Activated naive CD8-positive, alpha-beta T cell treated with anti-CD3 and anti-CD28 coated beads, Interleukin-2, amount 10 ng/mL, durations not matched to agents 7 days and 5 days (primary cell): Measurements from ENCODE around the gene GJD3. TPM values are rescaled to one million over a fixed set of nuclear protein-coding genes. Genes with fewer than 3 reads are reported as not detected.

Experiments
- ATAC-seq: fragments of 150-1000 bp; cut with Tn5 transposase; one replicate; pipeline ENCODE4 v1.10.0; 2021; ENCODE audit warnings: low read depth, moderate library complexity
- POLR2A ChIA-PET: fragments of 350-600 bp; sonication (Branson Sonifier 250); formaldehyde crosslinking; loops from one replicate; lab custom pipeline; 2021; ENCODE audit warnings: antibody characterized with exemption; lab: Charles Lee
- DNase-seq: peaks from one replicate; pipeline ENCODE4 v3.0.0; 2021
- H3K27ac Mint-ChIP-seq: one replicate; pipeline ENCODE4 v1.8.0; 2022; ENCODE audit warnings: mild to moderate bottlenecking, mixed read lengths
- H3K27me3 Mint-ChIP-seq: one replicate; pipeline ENCODE4 v1.8.0; 2022; ENCODE audit warnings: mild to moderate bottlenecking, moderate library complexity, mixed read lengths
- H3K36me3 Mint-ChIP-seq: one replicate; pipeline ENCODE4 v1.8.0; 2021; ENCODE audit warnings: mild to moderate bottlenecking, mixed read lengths
- H3K4me1 Mint-ChIP-seq: one replicate; pipeline ENCODE4 v1.8.0; 2021; ENCODE audit warnings: mixed read lengths
- H3K4me3 Mint-ChIP-seq: one replicate; pipeline ENCODE4 v1.8.0; 2022; ENCODE audit warnings: mild to moderate bottlenecking, moderate library complexity, mixed read lengths
- H3K9me3 Mint-ChIP-seq: one replicate; pipeline ENCODE4 v1.8.0; 2021; ENCODE audit warnings: mixed read lengths
- total RNA-seq, 2 experiments: library from RNA; stranded (reverse); gene quantifications; one replicate each; pipeline ENCODE4 v1.2.3, GENCODE V29; 2021

The GJD3 gene
- total RNA-seq, 2 experiments from 2014 or later: 0.48 TPM; not detected in 1

DNA sequence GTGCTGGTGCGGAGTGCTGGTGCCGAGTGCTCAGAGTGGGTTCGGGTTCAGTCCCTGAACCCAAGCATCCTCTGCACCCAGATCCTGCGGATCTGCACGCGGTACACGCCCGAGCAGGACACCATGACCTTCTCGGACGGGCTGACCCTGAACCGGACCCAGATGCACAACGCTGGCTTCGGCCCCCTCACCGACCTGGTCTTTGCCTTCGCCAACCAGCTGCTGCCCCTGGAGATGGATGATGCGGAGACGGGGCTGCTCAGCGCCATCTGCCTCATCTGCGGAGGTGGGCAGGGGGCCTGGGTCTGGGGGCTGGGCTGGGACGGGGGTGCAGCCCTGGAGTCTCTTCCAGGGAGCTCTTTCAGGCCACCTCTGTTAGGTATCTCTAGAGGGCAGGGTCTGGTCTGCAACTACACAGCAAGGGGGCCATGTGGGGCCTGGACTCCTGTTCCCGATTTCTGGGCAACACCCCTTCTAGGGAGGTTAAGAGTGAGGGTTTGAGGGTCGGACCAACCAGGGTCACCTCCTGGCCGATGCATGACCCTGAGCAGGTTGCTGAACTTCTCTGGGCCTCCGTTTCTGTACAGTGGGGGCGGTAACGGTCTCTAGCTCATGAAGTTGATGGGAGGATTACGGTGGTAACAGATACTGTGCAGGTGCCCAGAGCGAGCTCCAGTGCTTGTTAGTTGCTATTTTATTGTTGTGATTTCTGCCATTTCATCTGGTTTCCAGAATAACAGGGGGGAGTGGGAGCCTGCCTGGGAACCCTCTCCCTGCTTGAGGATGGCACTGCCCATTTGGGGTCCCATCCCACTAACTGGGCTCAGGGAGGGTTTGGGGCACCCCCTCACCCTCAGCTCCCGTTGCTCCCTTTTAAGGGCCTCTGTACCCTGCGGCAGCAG lies 10.1 kb downstream of the GJD3 start:
- POLR2A ChIA-PET: interaction anchor here (0.6 to 2.7 kb wide), 10 partner anchors 31 to 179 kb away, joined by 3 to 9 read pairs (median 4); partner anchors contain the start of gene CDC6
- ATAC-seq: no peak
- H3K4me3 Mint-ChIP-seq: no peak overlapping the region
- no peaks in the 10 kb centered on the region for H3K27me3 Mint-ChIP-seq
- DNase-seq: no peak
- peak overlapping the region; percentile 30 for H3K27ac Mint-ChIP-seq
- peaks cover 21% of the 10 kb centered on the region for H3K4me1 Mint-ChIP-seq
- H3K36me3 Mint-ChIP-seq: peaks cover 15% of the 10 kb centered on the region
- no peaks in the 10 kb centered on the region for H3K9me3 Mint-ChIP-seq

DNA sequence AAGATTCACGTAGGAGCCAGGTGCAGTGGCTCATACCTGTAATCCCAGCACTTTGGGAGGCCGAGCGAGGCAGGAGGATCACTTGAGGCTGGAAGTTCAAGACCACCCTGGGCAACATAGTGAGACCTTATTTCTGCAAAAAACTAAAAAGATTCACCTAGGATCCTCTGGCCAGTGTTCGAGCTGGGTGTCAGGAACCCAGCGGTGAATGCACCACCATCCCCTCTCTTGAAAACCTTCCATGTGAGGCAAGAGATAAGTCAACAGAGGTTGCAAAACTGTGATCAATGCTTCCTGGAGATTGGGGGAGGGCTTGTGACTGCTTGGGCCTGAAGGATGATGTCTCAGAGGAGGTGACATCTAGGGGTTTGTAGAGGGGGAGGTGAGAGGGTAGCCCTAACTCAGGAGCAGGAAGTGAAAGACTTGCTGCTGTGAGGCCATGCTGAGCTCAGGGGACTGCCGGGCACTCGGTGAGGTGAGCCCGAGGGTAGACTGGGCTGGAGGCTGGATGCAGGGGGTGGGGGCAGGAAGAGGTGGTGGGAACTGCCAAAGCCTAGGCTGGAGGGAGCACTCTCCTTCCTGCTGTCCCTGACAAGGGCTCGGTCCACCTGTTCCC lies 11.7 kb downstream of the GJD3 start:
- H3K4me3 Mint-ChIP-seq: peak overlapping the region; percentile 15
- ATAC-seq (peak; percentile 54), DNase-seq (no peak)
- peaks cover 19% of the 10 kb centered on the region for H3K36me3 Mint-ChIP-seq
- POLR2A ChIA-PET: interaction anchor here (0.7 to 2.2 kb wide), 5 partner anchors 30 to 63 kb away, joined by 3 to 17 read pairs (median 4); partner anchors contain the start of gene RARA
- H3K27me3 Mint-ChIP-seq: no peaks in the 10 kb centered on the region
- peaks cover 24% of the 10 kb centered on the region for H3K4me1 Mint-ChIP-seq
- H3K9me3 Mint-ChIP-seq: no peaks in the 10 kb centered on the region
- peak overlapping the region; percentile 82 for H3K27ac Mint-ChIP-seq

DNA sequence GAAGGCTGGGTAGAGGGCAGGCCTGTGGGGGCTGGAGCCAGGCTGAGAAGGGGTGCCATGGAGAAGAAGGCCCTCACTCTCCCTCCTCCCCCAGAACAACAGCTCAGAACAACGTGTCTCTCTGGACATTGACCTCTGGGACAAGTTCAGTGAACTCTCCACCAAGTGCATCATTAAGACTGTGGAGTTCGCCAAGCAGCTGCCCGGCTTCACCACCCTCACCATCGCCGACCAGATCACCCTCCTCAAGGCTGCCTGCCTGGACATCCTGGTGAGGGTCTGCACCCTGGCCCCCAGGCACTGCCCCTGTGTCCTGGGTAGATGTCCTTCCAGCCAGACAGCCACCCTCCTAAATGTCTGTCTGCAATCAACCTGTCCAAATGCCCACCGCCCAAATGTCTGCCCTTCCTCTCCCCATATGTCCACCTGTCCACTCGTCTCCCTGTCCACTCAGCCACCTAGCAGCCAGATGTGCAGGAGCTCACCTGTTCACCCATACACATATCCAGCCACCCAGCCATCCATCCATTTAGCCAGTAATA lies 12.2 kb downstream of the GJD3 start:
- H3K27ac Mint-ChIP-seq: peak overlapping the region; percentile 82
- H3K9me3 Mint-ChIP-seq: no peaks in the 10 kb centered on the region
- ATAC-seq (no peak), DNase-seq (no peak)
- no peaks in the 10 kb centered on the region for H3K27me3 Mint-ChIP-seq
- peaks cover 29% of the 10 kb centered on the region for H3K4me1 Mint-ChIP-seq
- POLR2A ChIA-PET: interaction anchor here (1.0 to 2.2 kb wide), 6 partner anchors 29 to 188 kb away, joined by 3 to 17 read pairs (median 4); partner anchors contain the start of gene RARA
- H3K4me3 Mint-ChIP-seq: peak overlapping the region; percentile 15
- H3K36me3 Mint-ChIP-seq: peaks cover 19% of the 10 kb centered on the region

DNA sequence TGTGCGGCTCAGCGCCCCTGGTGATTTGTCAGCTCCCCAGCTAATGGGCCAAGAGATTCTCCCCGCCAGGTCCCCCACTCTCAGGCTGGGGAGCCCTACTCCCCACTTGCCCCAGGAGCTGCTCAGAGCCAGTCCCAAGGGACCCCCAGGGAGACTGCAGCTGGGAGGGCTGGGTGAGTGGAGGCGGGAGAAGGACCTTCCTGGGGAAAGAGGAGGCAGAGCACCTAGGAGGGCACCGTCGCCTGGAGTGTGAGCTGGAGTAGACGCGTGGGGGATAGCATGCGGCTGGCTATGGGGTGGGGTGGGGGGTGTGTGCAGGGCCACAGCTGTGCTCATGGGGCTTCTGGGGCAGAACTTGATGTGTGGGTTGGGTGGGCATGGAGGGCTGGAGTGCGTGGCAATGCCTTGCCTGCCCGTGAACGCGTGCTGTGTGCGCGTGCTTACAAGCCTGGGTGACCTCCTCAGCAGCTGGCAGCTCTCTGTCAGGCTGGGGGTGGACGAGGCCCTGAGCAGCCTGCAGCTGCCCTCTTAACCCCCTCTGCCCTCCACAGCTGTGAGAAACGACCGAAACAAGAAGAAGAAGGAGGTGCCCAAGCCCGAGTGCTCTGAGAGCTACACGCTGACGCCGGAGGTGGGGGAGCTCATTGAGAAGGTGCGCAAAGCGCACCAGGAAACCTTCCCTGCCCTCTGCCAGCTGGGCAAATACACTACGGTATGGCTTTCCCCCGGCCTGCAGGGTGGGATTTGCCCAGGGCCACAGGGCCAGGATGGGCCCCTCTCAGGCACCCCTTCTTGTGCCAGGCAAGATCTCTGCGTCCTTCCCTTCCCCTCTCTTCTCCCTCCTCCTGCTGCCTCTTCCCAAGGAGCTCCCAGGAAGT lies 12.9 kb downstream of the GJD3 start:
- DNase-seq (no peak), ATAC-seq (no peak)
- Mint-ChIP-seq H3K9me3 (no peaks in the 10 kb centered on the region), H3K27ac (peak overlapping the region; percentile 82), H3K4me1 (peaks cover 35% of the 10 kb centered on the region), H3K27me3 (no peaks in the 10 kb centered on the region), H3K36me3 (peaks cover 19% of the 10 kb centered on the region), H3K4me3 (no peak overlapping the region)
- POLR2A ChIA-PET: interaction anchor here (1.0 to 2.2 kb wide), 5 partner anchors 28 to 189 kb away, joined by 3 to 17 read pairs (median 3); partner anchors contain the start of gene RARA

DNA sequence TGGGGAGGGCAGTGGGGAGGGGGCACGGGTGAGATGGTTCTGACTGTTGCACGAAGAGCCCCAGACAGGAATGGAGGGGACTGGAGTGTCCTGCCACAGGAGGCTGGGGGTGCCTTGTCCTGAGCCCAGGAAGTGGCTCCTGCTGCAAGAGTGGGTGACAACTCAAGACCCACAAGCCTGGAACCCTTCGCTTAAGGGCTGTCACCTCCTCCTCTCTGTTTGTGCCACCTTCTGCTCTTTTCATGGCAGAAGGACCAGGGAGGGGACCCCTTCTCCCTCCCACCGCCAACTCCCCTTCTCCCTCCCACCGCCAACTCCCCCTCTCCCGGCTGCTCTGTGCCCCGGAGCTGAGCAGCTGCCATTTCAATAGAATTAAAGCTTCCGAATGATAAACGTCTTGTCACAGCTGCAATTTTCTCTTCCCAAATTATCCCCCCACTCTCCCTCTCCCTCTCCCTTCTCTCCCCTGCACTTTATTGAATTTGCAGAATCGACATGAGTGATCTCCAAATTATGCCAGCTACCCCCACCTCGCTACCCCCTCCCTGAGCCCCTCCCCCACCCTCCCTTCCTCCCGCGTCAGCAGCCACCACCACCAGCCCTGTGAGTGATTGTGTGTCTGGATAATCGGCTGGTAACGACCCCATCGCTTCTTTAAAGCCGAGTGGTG lies 13.7 kb downstream of the GJD3 start:
- no peak for DNase-seq

DNA sequence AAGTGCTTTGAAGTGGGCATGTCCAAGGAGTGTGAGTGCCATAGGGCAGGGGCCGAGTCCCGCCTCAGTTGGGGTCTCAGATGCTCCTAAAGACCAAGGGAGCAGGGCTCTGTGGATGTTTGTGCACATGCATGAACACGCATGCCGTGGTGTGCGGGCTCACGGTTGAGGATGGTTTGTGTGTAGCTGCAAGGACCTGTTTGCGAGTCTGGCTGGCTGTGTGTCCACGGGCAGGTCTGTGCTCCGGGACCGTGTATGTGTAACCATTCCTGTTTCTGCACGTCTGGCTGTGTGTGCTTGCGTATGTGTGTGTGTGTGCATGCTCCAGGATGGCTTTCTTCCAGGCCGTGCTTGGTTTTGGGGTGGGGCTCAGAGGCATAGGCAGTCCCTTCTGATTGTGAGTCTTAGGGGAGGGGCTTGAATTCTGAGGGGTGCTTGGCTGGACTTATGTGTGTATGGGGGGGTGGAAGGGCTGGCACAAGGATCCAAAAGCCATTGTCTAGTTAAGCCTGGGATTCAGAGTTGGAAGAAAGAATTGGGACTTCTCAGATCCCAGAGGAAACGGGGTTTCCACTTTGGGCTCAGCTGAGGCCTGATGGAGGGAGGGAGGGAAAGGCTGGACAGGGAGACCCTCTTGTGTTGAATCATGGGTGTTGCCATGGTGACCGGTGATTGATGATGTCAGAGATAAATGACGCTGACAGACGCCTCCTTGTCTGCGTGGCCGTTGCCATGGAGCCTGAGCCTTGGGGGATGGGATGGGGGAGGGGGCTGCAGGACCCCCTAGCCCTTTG lies 14.4 kb downstream of the GJD3 start:
- Mint-ChIP-seq H3K36me3 (peaks cover 17% of the 10 kb centered on the region), H3K27me3 (no peaks in the 10 kb centered on the region), H3K27ac (peak overlapping the region; percentile 70), H3K4me1 (peaks cover 43% of the 10 kb centered on the region), H3K9me3 (no peaks in the 10 kb centered on the region), H3K4me3 (no peak overlapping the region)
- POLR2A ChIA-PET: no interaction called here
- ATAC-seq: no peak
- DNase-seq: no peak

More for the DNA sequence above, 13.7 kb downstream of the GJD3 start:
- ATAC-seq: no peak
- no peak overlapping the region for H3K27ac Mint-ChIP-seq
- peaks cover 19% of the 10 kb centered on the region for H3K36me3 Mint-ChIP-seq
- POLR2A ChIA-PET: interaction anchor here (1.0 to 2.2 kb wide), 2 partner anchors 28 to 190 kb away, joined by 3 to 17 read pairs; no protein-coding TSS in a partner anchor
- H3K4me3 Mint-ChIP-seq: no peak overlapping the region
- no peaks in the 10 kb centered on the region for H3K27me3 Mint-ChIP-seq
- H3K9me3 Mint-ChIP-seq: no peaks in the 10 kb centered on the region
- peaks cover 39% of the 10 kb centered on the region for H3K4me1 Mint-ChIP-seq

DNA sequence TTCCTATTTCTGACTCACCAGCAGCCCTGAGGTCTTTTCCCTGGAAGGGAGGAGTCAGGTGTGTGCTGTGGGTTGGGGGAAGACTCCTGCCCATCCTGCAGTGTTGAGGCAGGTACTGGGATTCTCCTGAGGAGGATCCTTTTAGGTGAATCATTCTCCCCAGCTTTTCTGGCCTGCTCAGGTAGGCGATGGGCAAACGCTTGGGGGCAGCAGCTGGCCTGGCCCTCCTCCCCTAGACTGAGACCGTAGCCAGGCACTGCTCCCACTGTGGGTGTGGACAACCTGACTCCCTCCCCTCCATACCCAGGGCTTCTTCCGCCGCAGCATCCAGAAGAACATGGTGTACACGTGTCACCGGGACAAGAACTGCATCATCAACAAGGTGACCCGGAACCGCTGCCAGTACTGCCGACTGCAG lies 15.1 kb downstream of the GJD3 start:
- no peak for DNase-seq
- POLR2A ChIA-PET: no interaction called here
- H3K27ac Mint-ChIP-seq: peak overlapping the region; percentile 73
- no peaks in the 10 kb centered on the region for H3K27me3 Mint-ChIP-seq
- peaks cover 19% of the 10 kb centered on the region for H3K36me3 Mint-ChIP-seq
- no peak for ATAC-seq
- peaks cover 49% of the 10 kb centered on the region for H3K4me1 Mint-ChIP-seq
- H3K4me3 Mint-ChIP-seq: no peak overlapping the region
- no peaks in the 10 kb centered on the region for H3K9me3 Mint-ChIP-seq

DNA sequence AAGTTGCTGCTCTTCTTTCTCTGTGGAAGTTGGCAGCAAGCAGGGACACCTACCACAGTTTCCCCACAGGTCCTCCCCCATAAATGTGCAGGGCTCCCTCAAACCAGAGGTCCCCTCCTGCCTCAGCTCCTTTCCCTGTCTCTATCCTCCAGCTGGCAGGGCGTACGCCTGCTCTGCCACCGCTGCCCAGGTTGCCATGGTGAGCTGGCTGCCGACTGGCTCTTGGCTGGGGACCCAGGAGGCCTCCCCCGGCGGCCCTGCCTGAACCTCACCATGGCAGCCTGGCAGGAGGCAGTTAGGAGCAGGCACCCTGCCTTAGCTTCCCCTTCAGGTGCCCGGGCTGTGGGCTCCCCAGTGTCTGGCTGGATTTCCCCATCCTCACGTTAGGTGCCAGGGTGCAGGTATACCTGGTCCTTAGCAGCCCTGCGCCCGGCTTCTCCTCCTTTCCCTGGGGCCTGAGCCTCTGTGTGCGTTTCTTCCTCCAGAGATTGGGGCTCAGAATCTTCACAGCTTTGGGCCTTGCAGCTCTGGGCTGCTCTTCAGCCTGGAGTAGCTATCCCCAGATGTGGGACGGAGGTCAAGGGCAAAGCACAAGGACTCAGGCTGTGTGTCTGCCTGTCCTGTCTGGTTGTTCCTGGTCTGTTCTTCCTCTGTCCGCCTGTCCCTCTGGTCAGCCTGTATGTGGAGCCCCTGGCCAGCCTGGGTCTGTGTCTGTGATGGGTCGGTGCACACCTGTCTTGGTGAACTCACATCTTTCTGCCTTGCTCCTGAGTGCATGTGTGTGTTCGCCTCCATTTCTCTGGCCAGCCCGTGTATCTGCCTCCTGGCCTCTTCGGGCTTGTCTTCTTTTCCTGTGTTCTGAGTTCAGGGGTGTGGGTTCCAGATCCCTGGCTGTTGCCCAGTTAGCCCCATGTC lies 15.7 kb downstream of the GJD3 start:
- POLR2A ChIA-PET: interaction anchor here (0.9 kb wide), 1 partner anchor 60 kb away, joined by 4 read pairs; no protein-coding TSS in a partner anchor
- DNase-seq: no peak
- H3K36me3 Mint-ChIP-seq: peaks cover 17% of the 10 kb centered on the region
- peak overlapping the region; percentile 73 for H3K27ac Mint-ChIP-seq
- ATAC-seq: no peak
- no peaks in the 10 kb centered on the region for H3K27me3 Mint-ChIP-seq
- no peak overlapping the region for H3K4me3 Mint-ChIP-seq
- H3K9me3 Mint-ChIP-seq: no peaks in the 10 kb centered on the region
- H3K4me1 Mint-ChIP-seq: peaks cover 56% of the 10 kb centered on the region

DNA sequence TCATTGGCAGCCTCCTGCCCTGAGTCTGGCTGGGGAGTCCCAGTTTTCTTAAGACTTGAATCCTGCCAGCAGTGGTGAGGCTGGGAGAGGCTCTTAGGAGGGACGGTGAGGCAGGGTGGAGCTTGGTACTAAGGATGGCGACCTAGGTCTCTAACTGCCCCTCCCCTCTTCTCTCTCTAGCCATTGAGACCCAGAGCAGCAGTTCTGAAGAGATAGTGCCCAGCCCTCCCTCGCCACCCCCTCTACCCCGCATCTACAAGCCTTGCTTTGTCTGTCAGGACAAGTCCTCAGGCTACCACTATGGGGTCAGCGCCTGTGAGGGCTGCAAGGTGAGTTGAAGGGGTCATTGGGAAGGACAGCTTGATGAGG lies 16.4 kb downstream of the GJD3 start:
- H3K27me3 Mint-ChIP-seq: no peaks in the 10 kb centered on the region
- POLR2A ChIA-PET: interaction anchor here (0.9 to 1.0 kb wide), 2 partner anchors 38 to 60 kb away, joined by 4 read pairs; no protein-coding TSS in a partner anchor
- peak overlapping the region; percentile 66 for H3K27ac Mint-ChIP-seq
- H3K36me3 Mint-ChIP-seq: peaks cover 23% of the 10 kb centered on the region
- peak overlapping the region; percentile 67 for H3K4me3 Mint-ChIP-seq
- peaks cover 63% of the 10 kb centered on the region for H3K4me1 Mint-ChIP-seq
- DNase-seq (no peak), ATAC-seq (no peak)
- H3K9me3 Mint-ChIP-seq: no peaks in the 10 kb centered on the region

DNA sequence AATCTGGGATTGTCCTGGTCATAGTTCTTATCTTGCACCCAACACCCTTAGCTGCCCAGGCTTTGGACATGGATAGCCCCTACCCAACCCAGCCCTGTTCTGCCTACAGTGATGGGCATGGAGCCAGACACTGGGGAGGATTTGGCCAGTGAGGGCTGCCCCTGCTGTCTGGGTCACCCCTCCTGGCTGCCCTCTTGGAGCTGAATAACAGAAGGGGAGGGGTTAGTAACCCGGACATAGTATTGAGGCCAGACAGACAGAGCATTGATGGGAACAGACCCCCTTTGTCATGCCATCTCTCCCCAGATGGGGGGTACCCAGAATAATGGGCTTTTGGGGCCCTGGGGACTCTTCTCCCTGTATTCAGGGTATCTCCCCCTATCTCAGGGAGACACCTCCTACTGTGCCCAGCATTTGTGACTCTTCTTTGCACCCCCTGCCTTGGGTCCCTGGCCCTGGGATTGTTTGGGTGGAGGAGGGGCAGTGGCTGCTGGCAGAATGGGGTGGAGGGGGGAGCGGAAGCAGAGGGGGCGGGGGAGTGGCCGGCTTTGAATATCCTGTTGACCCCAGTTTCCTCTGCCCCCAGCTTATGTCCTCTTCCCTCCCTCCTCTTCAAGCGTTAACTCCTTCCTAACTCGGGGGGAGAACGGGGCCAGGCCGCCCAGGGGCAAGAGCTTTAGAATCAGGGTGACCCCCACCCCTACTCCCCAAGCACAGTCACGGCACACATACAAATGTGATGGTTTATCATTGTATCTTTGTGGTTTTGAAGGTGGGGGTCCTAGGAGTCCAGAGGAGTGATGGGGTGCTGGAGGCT lies 17.0 kb downstream of the GJD3 start:
- peak overlapping the region; percentile 67 for H3K4me3 Mint-ChIP-seq
- H3K36me3 Mint-ChIP-seq: peaks cover 28% of the 10 kb centered on the region
- no peaks in the 10 kb centered on the region for H3K9me3 Mint-ChIP-seq
- peak overlapping the region; percentile 66 for H3K27ac Mint-ChIP-seq
- H3K4me1 Mint-ChIP-seq: peaks cover 62% of the 10 kb centered on the region
- DNase-seq (no peak), ATAC-seq (no peak)
- POLR2A ChIA-PET: interaction anchor here (0.5 to 1.0 kb wide), 4 partner anchors 25 to 67 kb away, joined by 3 to 5 read pairs (median 4); no protein-coding TSS in a partner anchor
- H3K27me3 Mint-ChIP-seq: no peaks in the 10 kb centered on the region
